ENCODE results near the gene TPRG1.

The TPRG1 gene

GRCh38 chr3:189166321-189166720, 5.5 kb upstream of the TPRG1 start:
- no peak for DNase-seq (ENCODE audit: low read depth in 2 of 2)

- DNase-seq (ENCODE audit: low read depth in 2 of 2) = no peak
Observed at GRCh38 chr3:189167027-189167766, 4.6 kb upstream of the TPRG1 start.

GRCh38 chr3:189168711-189169110, 3.1 kb upstream of the TPRG1 start:
- no peak for DNase-seq (ENCODE audit: low read depth in 2 of 2)

- no peak for DNase-seq (ENCODE audit: low read depth in 2 of 2)
Observed at GRCh38 chr3:189169728-189170127, 2.0 kb upstream of the TPRG1 start.

- DNase-seq (ENCODE audit: low read depth in 2 of 2) = no peak
Observed at GRCh38 chr3:189170559-189170958, 1.2 kb upstream of the TPRG1 start.

GRCh38 chr3:189172668-189173419, 1.1 kb downstream of the TPRG1 start:
- no peak for DNase-seq (ENCODE audit: low read depth in 2 of 2)

GRCh38 chr3:189184566-189184965, 12.8 kb downstream of the TPRG1 start:
- DNase-seq (ENCODE audit: low read depth in 2 of 2) = no peak

GRCh38 chr3:189186101-189186500, 14.3 kb downstream of the TPRG1 start:
- no peak for DNase-seq (ENCODE audit: low read depth in 2 of 2)

GRCh38 chr3:189188466-189188865, 16.7 kb downstream of the TPRG1 start:
- no peak for DNase-seq (ENCODE audit: low read depth in 2 of 2)

GRCh38 chr3:189192725-189193124, 21.0 kb downstream of the TPRG1 start:
- no peak for DNase-seq (ENCODE audit: low read depth in 2 of 2)

- DNase-seq (ENCODE audit: low read depth in 2 of 2) = no peak
Observed at GRCh38 chr3:189195302-189195701, 23.5 kb downstream of the TPRG1 start.

GRCh38 chr3:189202106-189202505, 30.3 kb downstream of the TPRG1 start:
- DNase-seq (ENCODE audit: low read depth in 2 of 2) = no peak

- DNase-seq (ENCODE audit: low read depth in 2 of 2) = no peak
Observed at GRCh38 chr3:189202583-189202982, 30.8 kb downstream of the TPRG1 start.

GRCh38 chr3:189204167-189204866, 32.5 kb downstream of the TPRG1 start:
- no peak for DNase-seq (ENCODE audit: low read depth in 2 of 2)

- no peak for DNase-seq (ENCODE audit: low read depth in 2 of 2)
Observed at GRCh38 chr3:189204937-189205336, 33.2 kb downstream of the TPRG1 start.

- no peak for DNase-seq (ENCODE audit: low read depth in 2 of 2)
Observed at GRCh38 chr3:189210251-189210770, 38.5 kb downstream of the TPRG1 start.

GRCh38 chr3:189212681-189213080, 40.9 kb downstream of the TPRG1 start:
- DNase-seq (ENCODE audit: low read depth in 2 of 2) = no peak

GRCh38 chr3:189214651-189215050, 42.9 kb downstream of the TPRG1 start:
- no peak for DNase-seq (ENCODE audit: low read depth in 2 of 2)

- DNase-seq (ENCODE audit: low read depth in 2 of 2) = no peak
Observed at GRCh38 chr3:189222927-189223636, 51.3 kb downstream of the TPRG1 start.

GRCh38 chr3:189225431-189225830, 53.7 kb downstream of the TPRG1 start:
- DNase-seq (ENCODE audit: low read depth in 2 of 2) = no peak

- DNase-seq (ENCODE audit: low read depth in 2 of 2) = no peak
Observed at GRCh38 chr3:189227249-189227648, 55.5 kb downstream of the TPRG1 start.
